ENCODE data around the gene PKIB. TPM values are rescaled to one million over a fixed set of nuclear protein-coding genes. Genes with fewer than 3 reads are reported as not detected.

PKIB gene
- total RNA-seq, 1 experiment from 2014 or later: 28.0 TPM

- no peaks in the 10 kb centered on the region for H4K20me1 ChIP-seq (ENCODE audit: low read length)
- H3K36me3 ChIP-seq (ENCODE audit: low read depth, low read length): no peaks in the 10 kb centered on the region
- H2AFZ ChIP-seq (ENCODE audit: low read length): no peak overlapping the region
- TF ChIP-seq EZH2phosphoT487 (IDR thresholded peaks at IDR 0.05; ENCODE audit: borderline replicate concordance, low read length) (no peak), EZH2 (IDR thresholded peaks at IDR 0.05; ENCODE audit: low read length, unreplicated experiment) (no peak), CTCF (conservative IDR thresholded peaks at IDR 0.05; ENCODE audit: low read depth, low read length) (no peak)
- intact Hi-C loops (cut with micrococcal nuclease): loop anchor here (5.0 kb wide), 2 partner anchors 54 to 256 kb away; partner anchors contain the start of gene SMPDL3A
- H3K9ac ChIP-seq (ENCODE audit: low read length): no peak overlapping the region
- no peaks in the 10 kb centered on the region for H3K27me3 ChIP-seq (ENCODE audit: low read length)
- H3K9me3 ChIP-seq (ENCODE audit: low read length): no peaks in the 10 kb centered on the region
- POLR2A ChIA-PET (ENCODE audit: unreplicated experiment): no interaction called here
- H3K4me3 ChIP-seq (ENCODE audit: low read length): no peak overlapping the region
- no peaks in the 10 kb centered on the region for H3F3A ChIP-seq (ENCODE audit: low read length, unreplicated experiment)
- CTCF ChIA-PET: no interaction called here
- ATAC-seq (no peak), DNase-seq (no peak)
- H3K79me2 ChIP-seq (ENCODE audit: low read length): no peaks in the 10 kb centered on the region
- no peak overlapping the region for H3K4me2 ChIP-seq (ENCODE audit: low read length)
- no TSS peak for BruUV-seq (replicated peaks)
- no peak overlapping the region for H3K27ac ChIP-seq (ENCODE audit: low read length)
- peaks cover 15% of the 10 kb centered on the region; the same call in 1 of the 2 replicates for H3K4me1 ChIP-seq (ENCODE audit: insufficient read depth, low read length)
- H3K9me2 ChIP-seq (replicated peaks; ENCODE audit: low read length): no peaks in the 10 kb centered on the region
These were observed 123.1 kb downstream of the PKIB start for GRCh38 chr6:122733259-122733658.

- Histone ChIP-seq H3K27ac (ENCODE audit: low read length) (no peak overlapping the region), H3F3A (ENCODE audit: low read length, unreplicated experiment) (no peaks in the 10 kb centered on the region), H3K4me3 (ENCODE audit: low read length) (no peak overlapping the region), H3K9ac (ENCODE audit: low read length) (no peak overlapping the region), H3K9me2 (replicated peaks; ENCODE audit: low read length) (no peaks in the 10 kb centered on the region), H3K4me1 (ENCODE audit: insufficient read depth, low read length) (peaks cover 15% of the 10 kb centered on the region; the same call in 1 of the 2 replicates), H3K79me2 (ENCODE audit: low read length) (no peaks in the 10 kb centered on the region), H4K20me1 (ENCODE audit: low read length) (no peaks in the 10 kb centered on the region), H3K36me3 (ENCODE audit: low read depth, low read length) (no peaks in the 10 kb centered on the region), H3K27me3 (ENCODE audit: low read length) (no peaks in the 10 kb centered on the region), H2AFZ (ENCODE audit: low read length) (no peak overlapping the region), H3K9me3 (ENCODE audit: low read length) (no peaks in the 10 kb centered on the region), H3K4me2 (ENCODE audit: low read length) (no peak overlapping the region)
- POLR2A ChIA-PET (ENCODE audit: unreplicated experiment): no interaction called here
- CTCF ChIA-PET: no interaction called here
- DNase-seq (no peak), ATAC-seq (no peak)
- no peak for TF ChIP-seq EZH2 (IDR thresholded peaks at IDR 0.05; ENCODE audit: low read length, unreplicated experiment)
- no peak for TF ChIP-seq EZH2phosphoT487 (IDR thresholded peaks at IDR 0.05; ENCODE audit: borderline replicate concordance, low read length)
- TF ChIP-seq CTCF (conservative IDR thresholded peaks at IDR 0.05; ENCODE audit: low read depth, low read length): no peak
- no TSS peak for BruUV-seq (replicated peaks)
- intact Hi-C loops (cut with micrococcal nuclease): loop anchor here (5.0 kb wide), 2 partner anchors 53 to 257 kb away; partner anchors contain the start of gene SMPDL3A
These were observed 124.6 kb downstream of the PKIB start for GRCh38 chr6:122734529-122735395.

- Histone ChIP-seq H3K4me1 (ENCODE audit: insufficient read depth, low read length) (peaks cover 15% of the 10 kb centered on the region; the same call in 1 of the 2 replicates), H3K4me3 (ENCODE audit: low read length) (no peak overlapping the region), H3F3A (ENCODE audit: low read length, unreplicated experiment) (no peaks in the 10 kb centered on the region), H3K27me3 (ENCODE audit: low read length) (no peaks in the 10 kb centered on the region), H3K4me2 (ENCODE audit: low read length) (no peak overlapping the region), H3K9ac (ENCODE audit: low read length) (no peak overlapping the region), H3K79me2 (ENCODE audit: low read length) (no peaks in the 10 kb centered on the region), H3K36me3 (ENCODE audit: low read depth, low read length) (no peaks in the 10 kb centered on the region), H2AFZ (ENCODE audit: low read length) (no peak overlapping the region), H3K27ac (ENCODE audit: low read length) (no peak overlapping the region), H3K9me2 (replicated peaks; ENCODE audit: low read length) (no peaks in the 10 kb centered on the region), H3K9me3 (ENCODE audit: low read length) (no peaks in the 10 kb centered on the region), H4K20me1 (ENCODE audit: low read length) (no peaks in the 10 kb centered on the region)
- ChIA-PET CTCF (no interaction called here), POLR2A (ENCODE audit: unreplicated experiment) (no interaction called here)
- BruUV-seq (replicated peaks): no TSS peak
- ATAC-seq: no peak
- no peak for DNase-seq
- TF ChIP-seq CTCF (conservative IDR thresholded peaks at IDR 0.05; ENCODE audit: low read depth, low read length): no peak
- no peak for TF ChIP-seq EZH2 (IDR thresholded peaks at IDR 0.05; ENCODE audit: low read length, unreplicated experiment)
- TF ChIP-seq EZH2phosphoT487 (IDR thresholded peaks at IDR 0.05; ENCODE audit: borderline replicate concordance, low read length): no peak
- intact Hi-C loops (cut with micrococcal nuclease): no loop called here
These were observed 125.4 kb downstream of the PKIB start for GRCh38 chr6:122735582-122735981.
